Ascending aorta (tissue), 2 donors: ENCODE results near the gene SIK3. TPM values are rescaled to one million over a fixed set of nuclear protein-coding genes. Genes with fewer than 3 reads are reported as not detected.

ENCODE experiments used
- DNase-seq, 2 donors: peaks; one replicate each; pipeline ENCODE4 v3.0.0-alpha.2; 2019; ENCODE audit warnings: low spot score in 2 of 2
- H3K27ac ChIP-seq, 2 donors: fragments of 200-600 bp; sonication (generic); one replicate each; pipeline ENCODE4 v1.5.1; 2016 to 2017; ENCODE audit warnings: mild to moderate bottlenecking in 1 of 2
- H3K27me3 ChIP-seq: fragments of 200-600 bp; sonication (generic); one replicate; pipeline ENCODE4 v1.5.1; 2017
- H3K36me3 ChIP-seq, 2 donors: fragments of 200-600 bp; sonication (generic); one replicate each; pipeline ENCODE4 v1.5.1; 2016
- H3K4me1 ChIP-seq, 2 donors: fragments of 200-600 bp; sonication (generic); one replicate each; pipeline ENCODE4 v1.5.1; 2016 to 2017; ENCODE audit warnings: mild to moderate bottlenecking in 1 of 2
- H3K4me3 ChIP-seq, 2 donors: fragments of 200-600 bp; sonication (generic); one replicate each; pipeline ENCODE4 v1.5.1; 2016 to 2017; ENCODE audit warnings: mild to moderate bottlenecking in 1 of 2
- H3K9me3 ChIP-seq, 2 donors: fragments of 200-600 bp; sonication (generic); one replicate each; pipeline ENCODE4 v1.5.1; 2016
- intact Hi-C: fragments of 100-400 bp; cut with DNase I; formaldehyde crosslinking; loops from one replicate; pipeline ENCODE4 v1.15.1; 2023
- total RNA-seq: library from RNA; depleted of rRNA; stranded (reverse); fragments of >200 nt; gene quantifications from one replicate; pipeline ENCODE4 v1.1.0, GENCODE V29; 2016
- TF ChIP-seq, protein P1 (sequence below), 3 experiments: fragments of 200-600 bp in 2 of 3; fragments of 450-650 bp in 1 of 3; sonication (generic) in 2 of 3; IDR thresholded peaks; one replicate each; pipeline ENCODE4 v1.5.1; 2016 to 2019; ENCODE audit warnings: antibody characterized with exemption in 3 of 3, mild to moderate bottlenecking in 1 of 3, moderate library complexity in 1 of 3

Gene SIK3
- total RNA-seq, 1 donor from 2014 or later, result 22.5 TPM

- Histone ChIP-seq H3K4me3 (no peak overlapping the region), H3K36me3 (no peaks in the 10 kb centered on the region), H3K27me3 (no peaks in the 10 kb centered on the region), H3K9me3 (no peaks in the 10 kb centered on the region), H3K27ac (no peak overlapping the region), H3K4me1 (no peaks in the 10 kb centered on the region)
- DNase-seq, result no peak
- intact Hi-C loops, result no loop called here
- TF ChIP-seq, protein P1, sequence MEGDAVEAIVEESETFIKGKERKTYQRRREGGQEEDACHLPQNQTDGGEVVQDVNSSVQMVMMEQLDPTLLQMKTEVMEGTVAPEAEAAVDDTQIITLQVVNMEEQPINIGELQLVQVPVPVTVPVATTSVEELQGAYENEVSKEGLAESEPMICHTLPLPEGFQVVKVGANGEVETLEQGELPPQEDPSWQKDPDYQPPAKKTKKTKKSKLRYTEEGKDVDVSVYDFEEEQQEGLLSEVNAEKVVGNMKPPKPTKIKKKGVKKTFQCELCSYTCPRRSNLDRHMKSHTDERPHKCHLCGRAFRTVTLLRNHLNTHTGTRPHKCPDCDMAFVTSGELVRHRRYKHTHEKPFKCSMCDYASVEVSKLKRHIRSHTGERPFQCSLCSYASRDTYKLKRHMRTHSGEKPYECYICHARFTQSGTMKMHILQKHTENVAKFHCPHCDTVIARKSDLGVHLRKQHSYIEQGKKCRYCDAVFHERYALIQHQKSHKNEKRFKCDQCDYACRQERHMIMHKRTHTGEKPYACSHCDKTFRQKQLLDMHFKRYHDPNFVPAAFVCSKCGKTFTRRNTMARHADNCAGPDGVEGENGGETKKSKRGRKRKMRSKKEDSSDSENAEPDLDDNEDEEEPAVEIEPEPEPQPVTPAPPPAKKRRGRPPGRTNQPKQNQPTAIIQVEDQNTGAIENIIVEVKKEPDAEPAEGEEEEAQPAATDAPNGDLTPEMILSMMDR (IDR thresholded peaks at IDR 0.05), result no peak
Observed at GRCh38 chr11:116797816-116798215, 300.4 kb downstream of the SIK3 start.

GRCh38 chr11:116796548-116796947 is 301.7 kb downstream of the SIK3 start:
- TF ChIP-seq, protein P1 (IDR thresholded peaks at IDR 0.05), result no peak
- Histone ChIP-seq H3K36me3 (no peaks in the 10 kb centered on the region), H3K9me3 (no peaks in the 10 kb centered on the region), H3K4me3 (no peak overlapping the region), H3K27ac (no peak overlapping the region), H3K4me1 (peaks cover 0 to 1% of the 10 kb centered on the region in 2 donors), H3K27me3 (no peaks in the 10 kb centered on the region)
- DNase-seq, result no peak
- intact Hi-C loops, result no loop called here

GRCh38 chr11:116794851-116795250 is 303.4 kb downstream of the SIK3 start:
- Histone ChIP-seq H3K36me3 (no peaks in the 10 kb centered on the region), H3K9me3 (no peaks in the 10 kb centered on the region), H3K4me1 (peaks cover 0 to 2% of the 10 kb centered on the region in 2 donors), H3K4me3 (no peak overlapping the region), H3K27ac (no peak overlapping the region), H3K27me3 (no peaks in the 10 kb centered on the region)
- intact Hi-C loops, result no loop called here
- TF ChIP-seq, protein P1 (IDR thresholded peaks at IDR 0.05), result no peak
- DNase-seq, result no peak

DNA sequence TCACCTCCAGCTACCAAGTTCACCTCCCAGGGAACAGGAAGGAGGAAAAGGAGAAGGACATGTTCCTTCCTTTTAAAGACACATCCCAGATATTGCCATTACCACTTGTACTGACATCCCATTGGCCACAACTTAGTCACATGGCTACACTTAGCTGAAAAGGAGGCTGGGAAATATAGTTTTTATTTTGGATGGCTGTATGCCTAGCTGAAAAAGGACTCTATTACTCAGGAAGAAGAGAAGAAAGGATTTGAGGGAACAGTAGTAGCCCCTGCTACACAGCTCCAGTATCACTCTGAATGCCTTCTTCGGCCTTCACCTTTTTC is 304.5 kb downstream of the SIK3 start:
- Histone ChIP-seq H3K27ac (no peak overlapping the region), H3K36me3 (no peaks in the 10 kb centered on the region), H3K4me1 (peaks cover 0 to 2% of the 10 kb centered on the region in 2 donors), H3K9me3 (no peaks in the 10 kb centered on the region), H3K27me3 (no peaks in the 10 kb centered on the region), H3K4me3 (no peak overlapping the region)
- DNase-seq, result no peak
- intact Hi-C loops, result no loop called here
- TF ChIP-seq, protein P1 (IDR thresholded peaks at IDR 0.05), result no peak

Other genes starting within 250 kb of the SIK3 start
- 60.7 TPM for gene PAFAH1B2, start 45.9 kb upstream of the SIK3 start, total RNA-seq
- 45.4 TPM for gene SIDT2, start 80.3 kb upstream of the SIK3 start, total RNA-seq
- gene TAGLN, start 100.9 kb upstream of the SIK3 start, total RNA-seq, result 6,542 TPM
- 112 TPM for gene PCSK7, start 133.6 kb upstream of the SIK3 start, total RNA-seq
- 0.53 TPM for gene RNF214, start 134.2 kb upstream of the SIK3 start, total RNA-seq
- 6.8 TPM for gene BACE1-AS, start 192.9 kb upstream of the SIK3 start, total RNA-seq
- gene BACE1, start 217.8 kb upstream of the SIK3 start, total RNA-seq, result 27.2 TPM
- gene CEP164, start 229.4 kb upstream of the SIK3 start, total RNA-seq, result 15.1 TPM